ENCODE results near the gene CDC42SE2.

The CDC42SE2 gene

GRCh38 chr5:131221888-131222287, 42.0 kb upstream of the CDC42SE2 start:
- H4K20me1 ChIP-seq (ENCODE audit: low read depth, low read length), result no peaks in the 10 kb centered on the region
- H3K36me3 ChIP-seq (ENCODE audit: low read length), result peaks cover 6% of the 10 kb centered on the region; the same call in 1 of the 2 replicates
- H3K9me3 ChIP-seq (ENCODE audit: insufficient read depth, low read length), result no peaks in the 10 kb centered on the region
- TF ChIP-seq CTCF (IDR thresholded peaks at IDR 0.05; ENCODE audit: insufficient read depth, low read length, poor library complexity, severe bottlenecking), result no peak
- no peak for TF ChIP-seq EZH2phosphoT487 (conservative IDR thresholded peaks at IDR 0.05; ENCODE audit: low read length)
- no peak overlapping the region for H3K4me2 ChIP-seq (ENCODE audit: low read depth, low read length, poor library complexity, severe bottlenecking)
- no peaks in the 10 kb centered on the region for H3K27me3 ChIP-seq (ENCODE audit: low read length)
- H3K9ac ChIP-seq (ENCODE audit: low read length), result no peak overlapping the region
- no peak overlapping the region for H2AFZ ChIP-seq (ENCODE audit: low read depth, low read length, severe bottlenecking)
- no peak overlapping the region for H3K27ac ChIP-seq (ENCODE audit: low read depth, low read length)
- H3K4me3 ChIP-seq (ENCODE audit: insufficient read depth, low read length, poor library complexity, severe bottlenecking), result no peak overlapping the region
- peaks cover 28% of the 10 kb centered on the region for H3K79me2 ChIP-seq (ENCODE audit: insufficient read depth, low read length)
- peaks cover 6% of the 10 kb centered on the region; the same call in 1 of the 2 replicates for H3F3A ChIP-seq (ENCODE audit: insufficient read depth)
- H3K9me2 ChIP-seq (replicated peaks; ENCODE audit: insufficient read depth, low read length), result no peaks in the 10 kb centered on the region

GRCh38 chr5:131222731-131223130, 41.1 kb upstream of the CDC42SE2 start:
- no peaks in the 10 kb centered on the region for H3K9me2 ChIP-seq (replicated peaks; ENCODE audit: insufficient read depth, low read length)
- no peak overlapping the region for H3K4me2 ChIP-seq (ENCODE audit: low read depth, low read length, poor library complexity, severe bottlenecking)
- peaks cover 20% of the 10 kb centered on the region for H3K79me2 ChIP-seq (ENCODE audit: insufficient read depth, low read length)
- H3K9ac ChIP-seq (ENCODE audit: low read length), result no peak overlapping the region
- no peak for TF ChIP-seq CTCF (IDR thresholded peaks at IDR 0.05; ENCODE audit: insufficient read depth, low read length, poor library complexity, severe bottlenecking)
- TF ChIP-seq EZH2phosphoT487 (conservative IDR thresholded peaks at IDR 0.05; ENCODE audit: low read length), result no peak
- peaks cover 6% of the 10 kb centered on the region; the same call in 1 of the 2 replicates for H3K36me3 ChIP-seq (ENCODE audit: low read length)
- no peak overlapping the region for H2AFZ ChIP-seq (ENCODE audit: low read depth, low read length, severe bottlenecking)
- no peaks in the 10 kb centered on the region for H4K20me1 ChIP-seq (ENCODE audit: low read depth, low read length)
- no peak overlapping the region for H3K4me3 ChIP-seq (ENCODE audit: insufficient read depth, low read length, poor library complexity, severe bottlenecking)
- peaks cover 6% of the 10 kb centered on the region; the same call in 1 of the 2 replicates for H3F3A ChIP-seq (ENCODE audit: insufficient read depth)
- no peaks in the 10 kb centered on the region for H3K27me3 ChIP-seq (ENCODE audit: low read length)
- no peaks in the 10 kb centered on the region for H3K9me3 ChIP-seq (ENCODE audit: insufficient read depth, low read length)
- H3K27ac ChIP-seq (ENCODE audit: low read depth, low read length), result no peak overlapping the region

- H3K4me2 ChIP-seq (ENCODE audit: low read depth, low read length, poor library complexity, severe bottlenecking), result no peak overlapping the region
- H3K9me3 ChIP-seq (ENCODE audit: insufficient read depth, low read length), result no peaks in the 10 kb centered on the region
- H3F3A ChIP-seq (ENCODE audit: insufficient read depth), result peaks cover 4% of the 10 kb centered on the region; the same call in 1 of the 2 replicates
- no peak overlapping the region for H3K4me3 ChIP-seq (ENCODE audit: insufficient read depth, low read length, poor library complexity, severe bottlenecking)
- no peak overlapping the region for H3K9ac ChIP-seq (ENCODE audit: low read length)
- TF ChIP-seq CTCF (IDR thresholded peaks at IDR 0.05; ENCODE audit: insufficient read depth, low read length, poor library complexity, severe bottlenecking) (no peak), EZH2phosphoT487 (conservative IDR thresholded peaks at IDR 0.05; ENCODE audit: low read length) (no peak)
- no peaks in the 10 kb centered on the region for H3K9me2 ChIP-seq (replicated peaks; ENCODE audit: insufficient read depth, low read length)
- no peaks in the 10 kb centered on the region for H3K27me3 ChIP-seq (ENCODE audit: low read length)
- no peaks in the 10 kb centered on the region for H4K20me1 ChIP-seq (ENCODE audit: low read depth, low read length)
- no peak overlapping the region for H3K27ac ChIP-seq (ENCODE audit: low read depth, low read length)
- peaks cover 8% of the 10 kb centered on the region for H3K79me2 ChIP-seq (ENCODE audit: insufficient read depth, low read length)
- peaks cover 6% of the 10 kb centered on the region; the same call in 1 of the 2 replicates for H3K36me3 ChIP-seq (ENCODE audit: low read length)
- no peak overlapping the region for H2AFZ ChIP-seq (ENCODE audit: low read depth, low read length, severe bottlenecking)
Observed at GRCh38 chr5:131223751-131224386, 40.0 kb upstream of the CDC42SE2 start.
